A549 (cell line): ENCODE results near the gene MFAP3L. TPM values are rescaled to one million over a fixed set of nuclear protein-coding genes. Genes with fewer than 3 reads are reported as not detected.

Experiments used
- ATAC-seq, 2 experiments: fragments of 200-7000 bp in 1 of 2; fragments of >200 bp in 1 of 2; cut with Nextera tagmentation in 1 of 2; cut with Tn5 transposase in 1 of 2; 3 replicates each; pipeline versions ENCODE4 v1.8.0 to v1.9.1; 2018 to 2020; ENCODE audit warnings: mild to moderate bottlenecking in 1 of 2, moderate library complexity in 1 of 2
- CTCF ChIA-PET: fragments of 300-600 bp; sonication (Branson Sonifier 250); formaldehyde crosslinking; extraction: SDS; loops from one replicate; lab custom pipeline; 2021; ENCODE audit warnings: antibody characterized with exemption, inconsistent platforms; lab: Yijun Ruan, JAX
- POLR2A ChIA-PET: fragments of 350-600 bp; formaldehyde crosslinking; extraction: SDS; loops from one replicate; lab custom pipeline; 2021; ENCODE audit warnings: antibody characterized with exemption, inconsistent platforms; lab: Yijun Ruan, JAX
- DNase-seq, 2 experiments: peaks; one replicate each; pipeline versions ENCODE4 v3.0.0 to v3.0.0-alpha.2; 2011 to 2016; ENCODE audit warnings: low read depth in 1 of 2, low spot score in 1 of 2
- FAIRE-seq: peaks from 2 replicates; lab custom pipeline; 2011; peaks lifted over from hg19 to GRCh38; lab: Jason Lieb, UNC
- H3K27ac ChIP-seq, 2 experiments: fragments of >200 bp; sonication (Bioruptor Twin); formaldehyde crosslinking; 3 replicates each; pipeline ENCODE4 v1.5.1; 2016 to 2017
- H3K4me1 ChIP-seq: fragments of >200 bp; sonication (Bioruptor Twin); formaldehyde crosslinking; 3 replicates; pipeline ENCODE4 v1.6.1; 2016
- H3K4me2 ChIP-seq: fragments of >200 bp; sonication (Bioruptor Twin); formaldehyde crosslinking; 3 replicates; pipeline ENCODE4 v1.6.1; 2016
- H3K4me3 ChIP-seq: fragments of >200 bp; sonication (Bioruptor Twin); formaldehyde crosslinking; 3 replicates; pipeline ENCODE4 v1.5.1; 2016
- H3K9me3 ChIP-seq: fragments of >200 bp; sonication (Bioruptor Twin); formaldehyde crosslinking; 3 replicates; pipeline ENCODE4 v1.6.1; 2016
- CHD2 ChIP-seq: fragments of 150-350 bp; IDR thresholded peaks from 2 replicates; pipeline ENCODE4 v1.6.1; 2014; ENCODE audit warnings: low read length; ENCODE audit not compliant: partially characterized antibody
- CHD4 ChIP-seq: fragments of 200-600 bp; sonication (generic); IDR thresholded peaks from 2 replicates; pipeline ENCODE4 v1.6.1; 2016; ENCODE audit warnings: antibody characterized with exemption, mild to moderate bottlenecking, borderline replicate concordance
- EHF ChIP-seq: fragments of 250-450 bp; sonication (Bioruptor Pico); IDR thresholded peaks from 2 replicates; pipeline ENCODE4 v1.5.0; 2020; ENCODE audit warnings: mild to moderate bottlenecking
- EHMT2 ChIP-seq: fragments of 200-600 bp; sonication (generic); IDR thresholded peaks from 2 replicates; pipeline ENCODE4 v1.6.1; 2016; ENCODE audit warnings: antibody characterized with exemption, low read depth, mild to moderate bottlenecking, moderate library complexity
- FOSB ChIP-seq: fragments of 250-450 bp; sonication (Bioruptor Pico); IDR thresholded peaks from 2 replicates; pipeline ENCODE4 v1.5.0; 2020; ENCODE audit warnings: mild to moderate bottlenecking, moderate library complexity
- FOXS1 ChIP-seq: fragments of 250-450 bp; sonication (Bioruptor Pico); IDR thresholded peaks from 2 replicates; pipeline ENCODE4 v1.5.0; 2020; ENCODE audit warnings: mild to moderate bottlenecking, moderate library complexity
- HDAC2 ChIP-seq: fragments of 200-600 bp; sonication (generic); IDR thresholded peaks from 2 replicates; pipeline ENCODE4 v1.6.1; 2016
- HOXB13 ChIP-seq: fragments of 250-450 bp; sonication (Bioruptor Pico); IDR thresholded peaks from 2 replicates; pipeline ENCODE4 v1.5.0; 2020; ENCODE audit warnings: low read depth, mild to moderate bottlenecking, moderate library complexity
- JUN ChIP-seq, 2 experiments: fragments of >200 bp; sonication (Bioruptor Twin); formaldehyde crosslinking; IDR thresholded peaks; 2 replicates in 1 of 2; 3 replicates in 1 of 2; pipeline ENCODE4 v1.6.1; 2016 to 2017
- KDM1A ChIP-seq: fragments of 200-600 bp; sonication (generic); IDR thresholded peaks from 2 replicates; pipeline ENCODE4 v1.6.1; 2016; ENCODE audit warnings: low read depth, mild to moderate bottlenecking
- KDM5A ChIP-seq: fragments of 200-600 bp; sonication (generic); IDR thresholded peaks from 2 replicates; pipeline ENCODE4 v1.6.1; 2016; ENCODE audit warnings: antibody characterized with exemption, mild to moderate bottlenecking
- MAFK ChIP-seq: fragments of 450-650 bp; IDR thresholded peaks from 2 replicates; pipeline ENCODE4 v1.6.1; 2014; ENCODE audit not compliant: partially characterized antibody
- MAZ ChIP-seq: fragments of 150-350 bp; IDR thresholded peaks from 2 replicates; pipeline ENCODE4 v1.6.1; 2014; ENCODE audit warnings: antibody characterized with exemption, low read depth, low read length, borderline replicate concordance
- MYC ChIP-seq: IDR thresholded peaks from 2 replicates; pipeline ENCODE4 v1.6.1; 2012; ENCODE audit warnings: mild to moderate bottlenecking, inconsistent platforms, low read length, improper control_type of control experiment, borderline replicate concordance
- NFE2L2 ChIP-seq: fragments of 150-350 bp; conservative IDR thresholded peaks from 2 replicates; pipeline ENCODE4 v1.6.1; 2014; ENCODE audit warnings: low read length
- NPAS2 ChIP-seq: fragments of 250-450 bp; sonication (Bioruptor Pico); IDR thresholded peaks from 2 replicates; pipeline ENCODE4 v1.8.0; 2022; ENCODE audit warnings: mild to moderate bottlenecking, moderate library complexity, borderline replicate concordance
- NR3C1 ChIP-seq: fragments of >200 bp; sonication (Bioruptor Twin); formaldehyde crosslinking; IDR thresholded peaks from 3 replicates; pipeline ENCODE4 v1.6.1; 2017
- PHF8 ChIP-seq: fragments of 200-600 bp; sonication (generic); IDR thresholded peaks from 2 replicates; pipeline ENCODE4 v1.6.1; 2016; ENCODE audit warnings: low read depth, mild to moderate bottlenecking, antibody characterized with exemption, moderate library complexity, borderline replicate concordance
- POLR2A ChIP-seq: IDR thresholded peaks from 2 replicates; pipeline ENCODE4 v1.6.1; 2012; ENCODE audit warnings: mild to moderate bottlenecking, low read length
- POLR2AphosphoS2 ChIP-seq: conservative IDR thresholded peaks from 2 replicates; pipeline ENCODE4 v1.6.1; 2012; ENCODE audit warnings: low read length, improper control_type of control experiment, inconsistent platforms
- RARB ChIP-seq: fragments of 250-450 bp; sonication (Bioruptor Pico); IDR thresholded peaks from 2 replicates; pipeline ENCODE4 v1.8.0; 2021; ENCODE audit warnings: mild to moderate bottlenecking, moderate library complexity
- RCOR1 ChIP-seq: fragments of 150-350 bp; IDR thresholded peaks from 2 replicates; pipeline ENCODE4 v1.6.1; 2014; ENCODE audit warnings: antibody characterized with exemption, low read length, low read depth
- RFX5 ChIP-seq: fragments of 450-650 bp; IDR thresholded peaks from 2 replicates; pipeline ENCODE4 v1.7.1; 2014; ENCODE audit warnings: antibody characterized with exemption, mild to moderate bottlenecking, moderate library complexity
- RNF2 ChIP-seq: fragments of 200-600 bp; sonication (generic); IDR thresholded peaks from 2 replicates; pipeline ENCODE4 v1.6.1; 2016; ENCODE audit warnings: low read depth, mild to moderate bottlenecking, antibody characterized with exemption, moderate library complexity, borderline replicate concordance
- SMC3 ChIP-seq: fragments of >200 bp; sonication (Bioruptor Twin); formaldehyde crosslinking; IDR thresholded peaks from 3 replicates; pipeline ENCODE4 v1.6.1; 2018; ENCODE audit warnings: inconsistent platforms
- SREBF2 ChIP-seq: fragments of 450-650 bp; IDR thresholded peaks from 2 replicates; pipeline ENCODE4 v1.6.1; 2014; ENCODE audit warnings: mild to moderate bottlenecking, moderate library complexity
- TP53 ChIP-seq: fragments of 250-450 bp; sonication (Bioruptor Pico); IDR thresholded peaks from 2 replicates; pipeline ENCODE4 v1.5.0; 2021; ENCODE audit warnings: mild to moderate bottlenecking, moderate library complexity
- ZNF302 ChIP-seq: fragments of 250-450 bp; sonication (Bioruptor Pico); IDR thresholded peaks from 2 replicates; pipeline ENCODE4 v1.9.0; 2021; ENCODE audit warnings: inconsistent platforms, mild to moderate bottlenecking, moderate library complexity
- ZSCAN20 ChIP-seq: fragments of 250-450 bp; sonication (Bioruptor Pico); IDR thresholded peaks from 2 replicates; pipeline ENCODE4 v1.8.0; 2022; ENCODE audit warnings: mild to moderate bottlenecking, moderate library complexity
- WGBS: methylation state at CpG from one replicate; pipeline ENCODE4 v1.1.6; 2017; ENCODE audit errors: missing lambda C conversion rate; 5-methylcytosine and 5-hydroxymethylcytosine counted together
- polyA minus RNA-seq: library from RNA; depleted of rRNA, polyadenylated mRNA; stranded (reverse); fragments of >200 nt; gene quantifications from 2 replicates; pipeline ENCODE4 v1.2.3, GENCODE V29; 2011; rRNA and poly(A)+ RNA removed
- polyA plus RNA-seq, 4 experiments: library from polyadenylated mRNA; depleted of rRNA in 3 of 4; stranded (reverse); fragments of >200 nt; fragmentation: RNase III in 1 of 4; extraction: RNeasy Plus Mini Kit Qiagen cat#74134 plus additional on column Dnase treatment in 1 of 4; gene quantifications; 2 replicates in 3 of 4; 3 replicates in 1 of 4; pipeline ENCODE4 v1.2.3, GENCODE V29; 2011 to 2017
- TF ChIP-seq, protein P1 (sequence below): fragments of 250-450 bp; sonication (Bioruptor Pico); IDR thresholded peaks from 2 replicates; pipeline ENCODE4 v1.5.0; 2020; ENCODE audit warnings: low read depth, mild to moderate bottlenecking, moderate library complexity
- TF ChIP-seq, protein P2 (sequence below): IDR thresholded peaks from 2 replicates; pipeline ENCODE4 v1.6.1; 2012; ENCODE audit warnings: low read depth, borderline replicate concordance
- TF ChIP-seq, protein P3 (sequence below): IDR thresholded peaks from 2 replicates; pipeline ENCODE4 v1.6.1; 2012
- TF ChIP-seq, protein P4 (sequence below): fragments of >200 bp; sonication (Bioruptor Twin); formaldehyde crosslinking; IDR thresholded peaks from 3 replicates; pipeline ENCODE4 v1.5.1; 2016

The MFAP3L gene
- polyA plus RNA-seq (2011; rRNA removed), result 7.0 and 8.9 TPM in 2 replicates
- 1.4 and 2.0 TPM in 2 replicates for polyA plus RNA-seq (2012; cell fraction: cytosol; rRNA removed)
- polyA plus RNA-seq (2012; cell fraction: nucleus; rRNA removed), result 2.1 and 3.6 TPM in 2 replicates
- 5.1 to 7.5 TPM (median 6.9 TPM) in 3 replicates for polyA plus RNA-seq (2017; fragmentation: RNase III; extraction: RNeasy Plus Mini Kit Qiagen cat#74134 plus additional on column Dnase treatment)
- 23.7 and 38.4 TPM in 2 replicates for polyA minus RNA-seq

DNA sequence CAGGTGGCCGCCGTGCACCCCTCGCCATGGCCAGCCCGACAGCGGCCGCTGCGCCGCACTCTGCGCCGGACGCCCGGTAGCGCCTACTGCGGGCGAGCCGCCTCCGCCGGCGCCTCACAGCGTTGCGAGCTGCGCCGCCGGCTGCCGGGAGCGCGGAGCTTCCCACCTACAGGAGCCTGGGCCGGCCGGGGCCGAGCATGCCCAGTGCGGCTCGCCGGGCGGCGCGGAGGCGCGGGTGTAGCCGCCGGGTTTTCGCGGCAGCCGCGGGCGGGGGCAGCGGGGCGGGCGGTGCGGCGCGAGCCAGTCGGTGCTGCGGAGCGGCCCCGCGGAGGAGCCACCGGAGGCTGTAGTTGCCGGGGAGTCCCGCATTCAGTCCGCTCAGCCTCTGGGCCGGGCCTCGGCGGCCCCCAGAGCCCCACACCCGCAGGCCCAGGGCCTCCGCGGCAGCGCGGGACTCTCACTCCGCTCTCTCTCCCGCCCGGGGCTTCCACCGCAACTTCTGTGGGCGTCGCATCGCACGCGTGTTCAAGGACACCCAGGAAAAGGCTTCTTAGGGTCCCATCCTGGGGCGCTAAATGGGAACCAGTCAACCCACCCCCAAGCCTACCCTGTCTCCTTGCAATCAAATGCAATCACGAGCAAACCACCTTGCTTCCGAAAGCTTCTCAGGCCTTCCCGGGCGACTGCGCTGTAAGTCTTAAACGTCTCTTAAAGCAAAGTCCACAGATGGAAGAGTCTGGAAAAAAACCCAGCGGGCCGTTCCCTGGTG is at the start of gene MFAP3L:
MFAP3L (minus strand) TSS at position 143 of the 769 bp plus-strand sequence. CDS start 20,518 bp downstream, outside the sequence.
- no peak for TF ChIP-seq NFE2L2
- no peak for TF ChIP-seq SMC3
- no peak for TF ChIP-seq NPAS2
- peak; percentile 82; the same call in 1 of the 2 replicates for TF ChIP-seq PHF8
- no peak; the same call in none of the 2 replicates for TF ChIP-seq POLR2A
- no peak for TF ChIP-seq KDM1A
- no peak for TF ChIP-seq EHMT2
- no peak for TF ChIP-seq RFX5
- 0 out of 2 replicates have a peak, but pooled peaks have one; percentile 44 for TF ChIP-seq MYC
- no peak for TF ChIP-seq RARB (CRISPR knock-in tag)
- TF ChIP-seq ZSCAN20 (CRISPR knock-in tag), result no peak
- no peak for TF ChIP-seq POLR2AphosphoS2
- TF ChIP-seq, protein P1, sequence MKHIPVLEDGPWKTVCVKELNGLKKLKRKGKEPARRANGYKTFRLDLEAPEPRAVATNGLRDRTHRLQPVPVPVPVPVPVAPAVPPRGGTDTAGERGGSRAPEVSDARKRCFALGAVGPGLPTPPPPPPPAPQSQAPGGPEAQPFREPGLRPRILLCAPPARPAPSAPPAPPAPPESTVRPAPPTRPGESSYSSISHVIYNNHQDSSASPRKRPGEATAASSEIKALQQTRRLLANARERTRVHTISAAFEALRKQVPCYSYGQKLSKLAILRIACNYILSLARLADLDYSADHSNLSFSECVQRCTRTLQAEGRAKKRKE (CRISPR knock-in tag), result no peak
- TF ChIP-seq FOXS1 (CRISPR knock-in tag), result no peak
- TF ChIP-seq HOXB13 (CRISPR knock-in tag), result no peak
- TF ChIP-seq CHD4, result no peak
- TF ChIP-seq MAZ, result peak; percentile 72; the same call in 1 of the 2 replicates
- peak; percentile 53 to 56; a peak in 2 of 5 replicates for TF ChIP-seq JUN (IDR thresholded peaks at IDR 0.05)
- TF ChIP-seq, protein P2, sequence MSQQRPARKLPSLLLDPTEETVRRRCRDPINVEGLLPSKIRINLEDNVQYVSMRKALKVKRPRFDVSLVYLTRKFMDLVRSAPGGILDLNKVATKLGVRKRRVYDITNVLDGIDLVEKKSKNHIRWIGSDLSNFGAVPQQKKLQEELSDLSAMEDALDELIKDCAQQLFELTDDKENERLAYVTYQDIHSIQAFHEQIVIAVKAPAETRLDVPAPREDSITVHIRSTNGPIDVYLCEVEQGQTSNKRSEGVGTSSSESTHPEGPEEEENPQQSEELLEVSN, result peak; percentile 35; the same call in 1 of the 2 replicates
- no peak for TF ChIP-seq SREBF2
- no peak for TF ChIP-seq ZNF302 (CRISPR knock-in tag)
- TF ChIP-seq RNF2, result no peak
- TF ChIP-seq, protein P3, sequence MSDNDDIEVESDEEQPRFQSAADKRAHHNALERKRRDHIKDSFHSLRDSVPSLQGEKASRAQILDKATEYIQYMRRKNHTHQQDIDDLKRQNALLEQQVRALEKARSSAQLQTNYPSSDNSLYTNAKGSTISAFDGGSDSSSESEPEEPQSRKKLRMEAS, result peak; percentile 53; the same call in 1 of the 2 replicates
- TF ChIP-seq HDAC2, result no peak
- TF ChIP-seq NR3C1, result no peak
- TF ChIP-seq, all 56 proteins: peak for 6
- Histone ChIP-seq H3K4me2 (peak within 1 kb of the TSS; percentile 73), H3K27ac (peak within 1 kb of the TSS; percentile 84 to 100), H3K4me3 (peak within 1 kb of the TSS; percentile 98), H3K4me1 (no peaks in the 10 kb centered on the region), H3K9me3 (peaks cover 9% of the 10 kb centered on the region; the same call in 2 of the 3 replicates)
- WGBS, result 0% methylated on average over 8 of the region's 86 CpGs
- POLR2A ChIA-PET, result interaction anchor here (1.5 to 2.1 kb wide), 4 partner anchors 57 to 414 kb away, joined by 5 to 7 read pairs (median 6); partner anchors contain the start of gene NEK1
- ATAC-seq, result peak; percentile 90 to 91
- no peak for FAIRE-seq
- DNase-seq, result peak; percentile 71 to 80
- CTCF ChIA-PET, result interaction anchor here (1.0 to 4.7 kb wide), 5 partner anchors 8 to 216 kb away, joined by 3 to 20 read pairs (median 4); no protein-coding TSS in a partner anchor

DNA sequence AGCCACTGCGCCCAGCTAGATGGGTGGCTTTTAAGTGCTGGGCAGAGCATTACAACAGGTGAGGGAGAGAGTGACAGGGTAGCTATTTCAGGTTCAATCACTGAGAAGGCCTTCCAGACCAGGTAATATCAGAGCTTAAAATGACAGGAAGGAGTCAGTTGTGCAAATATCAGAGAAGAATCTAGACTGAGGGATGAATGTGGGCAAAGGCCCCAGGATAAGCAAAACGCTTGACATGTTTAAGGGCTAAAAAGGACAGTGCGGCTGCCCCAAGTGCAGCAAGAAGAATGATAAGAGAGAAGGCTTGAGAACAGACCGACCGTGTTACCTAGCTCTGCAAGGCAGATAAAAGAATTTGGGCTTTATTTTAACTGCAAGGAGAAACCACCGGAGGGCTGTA is 45.0 kb upstream of the MFAP3L start:
- FAIRE-seq (no peak), ATAC-seq (no peak), DNase-seq (no peak)
- Histone ChIP-seq H3K4me3 (no peak overlapping the region), H3K4me2 (no peak overlapping the region), H3K27ac (no peak overlapping the region), H3K4me1 (no peaks in the 10 kb centered on the region), H3K9me3 (no peaks in the 10 kb centered on the region)
- CTCF ChIA-PET, result no interaction called here
- WGBS, result 90% methylated on average over 5 of the region's 6 CpGs
- POLR2A ChIA-PET, result no interaction called here
- TF ChIP-seq RCOR1 (no peak), TP53 (CRISPR knock-in tag) (no peak), KDM1A (no peak), RARB (CRISPR knock-in tag) (no peak), CHD2 (no peak), MAFK (no peak), RNF2 (no peak), PHF8 (no peak), EHF (CRISPR knock-in tag) (no peak), FOSB (CRISPR knock-in tag) (no peak), MYC (no peak), KDM5A (no peak)
- TF ChIP-seq, protein P4, sequence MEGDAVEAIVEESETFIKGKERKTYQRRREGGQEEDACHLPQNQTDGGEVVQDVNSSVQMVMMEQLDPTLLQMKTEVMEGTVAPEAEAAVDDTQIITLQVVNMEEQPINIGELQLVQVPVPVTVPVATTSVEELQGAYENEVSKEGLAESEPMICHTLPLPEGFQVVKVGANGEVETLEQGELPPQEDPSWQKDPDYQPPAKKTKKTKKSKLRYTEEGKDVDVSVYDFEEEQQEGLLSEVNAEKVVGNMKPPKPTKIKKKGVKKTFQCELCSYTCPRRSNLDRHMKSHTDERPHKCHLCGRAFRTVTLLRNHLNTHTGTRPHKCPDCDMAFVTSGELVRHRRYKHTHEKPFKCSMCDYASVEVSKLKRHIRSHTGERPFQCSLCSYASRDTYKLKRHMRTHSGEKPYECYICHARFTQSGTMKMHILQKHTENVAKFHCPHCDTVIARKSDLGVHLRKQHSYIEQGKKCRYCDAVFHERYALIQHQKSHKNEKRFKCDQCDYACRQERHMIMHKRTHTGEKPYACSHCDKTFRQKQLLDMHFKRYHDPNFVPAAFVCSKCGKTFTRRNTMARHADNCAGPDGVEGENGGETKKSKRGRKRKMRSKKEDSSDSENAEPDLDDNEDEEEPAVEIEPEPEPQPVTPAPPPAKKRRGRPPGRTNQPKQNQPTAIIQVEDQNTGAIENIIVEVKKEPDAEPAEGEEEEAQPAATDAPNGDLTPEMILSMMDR, result no peak
- TF ChIP-seq, protein P1 (CRISPR knock-in tag), result no peak
